Motor neuron (in vitro differentiated cells): ENCODE measurements around the gene ESRRG. TPM values are rescaled to one million over a fixed set of nuclear protein-coding genes. Genes with fewer than 3 reads are reported as not detected.

Source experiments
- ATAC-seq, 8 experiments: fragments of 200-7000 bp; cut with Tn5 transposase; replicated peaks in 6 of 8; 2 replicates each; pipeline ENCODE4 v1.8.0; 2021; ENCODE audit warnings: mild to moderate bottlenecking in 8 of 8, moderate library complexity in 8 of 8
- H3K27ac ChIP-seq, 2 donors: fragments of 250-450 bp; sonication (Bioruptor Pico); 2 replicates each; pipeline ENCODE4 v1.9.0; 2021; ENCODE audit warnings: antibody characterized with exemption in 2 of 2, mild to moderate bottlenecking in 2 of 2, moderate library complexity in 1 of 2
- H3K4me1 ChIP-seq, 2 donors: fragments of 250-450 bp; sonication (Bioruptor Pico); replicated peaks in 1 of 2; 2 replicates each; pipeline ENCODE4 v1.6.1; 2021; ENCODE audit warnings: antibody characterized with exemption in 2 of 2, mild to moderate bottlenecking in 2 of 2, moderate library complexity in 1 of 2
- H3K4me3 ChIP-seq, 5 donors: fragments of 250-450 bp; sonication (Bioruptor Pico); 2 replicates each; pipeline ENCODE4 v1.9.0; 2021; ENCODE audit warnings: antibody characterized with exemption in 5 of 5, mild to moderate bottlenecking in 5 of 5, moderate library complexity in 4 of 5
- WGBS, 10 experiments: fragments of 450-650 bp; shearing (Covaris generic); methylation state at CpG; one replicate each; pipeline ENCODE4 v1.0.0; 2022; 5-methylcytosine and 5-hydroxymethylcytosine counted together
- in situ Hi-C, 9 experiments: fragments of 400-800 bp; cut with MboI; loops; one replicate each; pipeline ENCODE4 v1.15.0; 2021; ENCODE audit warnings: low sequenced_read_pairs in 9 of 9, low pct_unique_long_range_greater_than_20kb in 2 of 9; ENCODE audit not compliant: unreplicated experiment in 9 of 9
- total RNA-seq, 8 experiments: library from RNA; unstranded; fragments of 300-600 nt; gene quantifications; 2 replicates each; pipeline versions ENCODE4 v1.2.3 to v1.2.4, GENCODE V29; 2022

Gene ESRRG
- total RNA-seq, 8 experiments from 2014 or later, result 0.31 to 67.1 (median 32.6) TPM

DNA sequence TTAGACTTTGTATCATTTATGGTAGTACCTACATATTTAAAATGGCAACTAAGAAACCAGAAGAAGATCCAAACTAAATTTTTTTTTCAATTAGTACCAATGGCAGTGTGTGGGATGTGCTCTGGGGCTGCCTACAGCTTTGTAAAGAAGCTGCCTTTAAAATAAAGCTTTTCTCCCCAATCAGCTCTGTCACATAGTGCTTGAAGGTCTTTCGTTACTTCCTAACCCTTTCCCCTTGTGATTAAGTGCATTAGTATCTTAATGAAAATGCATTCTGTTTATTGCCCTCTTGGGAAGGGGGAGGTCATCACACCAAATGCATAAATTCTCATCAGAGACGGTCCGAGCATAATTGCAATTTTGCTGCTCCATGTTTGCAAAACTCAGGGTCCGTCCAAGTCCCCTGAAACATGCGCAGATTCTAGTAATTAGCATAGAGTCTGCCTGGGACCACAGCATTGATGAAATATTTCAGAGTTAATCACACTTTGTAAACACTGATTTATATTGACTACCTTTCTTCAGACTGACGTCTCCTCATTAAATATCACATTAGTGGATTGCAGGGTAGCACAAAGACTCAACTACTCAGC is 71.3 kb downstream of the ESRRG start:
- Histone ChIP-seq H3K27ac (no peak overlapping the region), H3K4me3 (no peak overlapping the region), H3K4me1 (peaks cover 11 to 32% of the 10 kb centered on the region in 2 donors)
- ATAC-seq, result peak in 5 of 8 experiments; percentile 42 to 91 (median 90)
- 8 to 43% (median 33%) methylated on average over 1 to 6 of the region's 6 CpGs; no CpG with 5 or more reads in 1 of the 10 experiments for WGBS, 10 experiments
- in situ Hi-C loops, result no loop called here

DNA sequence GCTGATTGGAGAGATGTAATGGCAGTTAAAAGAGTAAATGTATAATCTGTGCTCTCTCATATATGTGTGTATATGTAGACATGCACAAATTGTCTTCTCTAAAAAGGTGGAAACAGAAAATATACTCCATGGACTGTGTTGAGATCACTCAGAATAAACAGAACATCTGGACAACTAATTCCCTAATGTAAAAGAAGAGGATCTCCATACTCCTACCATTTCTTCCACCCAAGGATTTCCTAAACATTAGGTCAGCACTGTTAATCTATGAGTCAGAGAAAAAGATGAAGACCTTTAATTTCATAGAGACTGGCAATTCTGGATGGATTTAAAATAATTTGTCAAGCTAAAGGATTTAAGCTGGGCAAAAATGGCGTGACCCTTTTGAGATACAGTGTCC is 80.1 kb downstream of the ESRRG start:
- WGBS, 10 experiments, result 0 to 100% (median 51%) methylated on average over 1 of the region's 1 CpG; no CpG with 5 or more reads in 4 of the 10 experiments
- peak in 3 of 8 experiments; percentile 35 to 95 (median 43) for ATAC-seq
- in situ Hi-C loops, result no loop called here

DNA sequence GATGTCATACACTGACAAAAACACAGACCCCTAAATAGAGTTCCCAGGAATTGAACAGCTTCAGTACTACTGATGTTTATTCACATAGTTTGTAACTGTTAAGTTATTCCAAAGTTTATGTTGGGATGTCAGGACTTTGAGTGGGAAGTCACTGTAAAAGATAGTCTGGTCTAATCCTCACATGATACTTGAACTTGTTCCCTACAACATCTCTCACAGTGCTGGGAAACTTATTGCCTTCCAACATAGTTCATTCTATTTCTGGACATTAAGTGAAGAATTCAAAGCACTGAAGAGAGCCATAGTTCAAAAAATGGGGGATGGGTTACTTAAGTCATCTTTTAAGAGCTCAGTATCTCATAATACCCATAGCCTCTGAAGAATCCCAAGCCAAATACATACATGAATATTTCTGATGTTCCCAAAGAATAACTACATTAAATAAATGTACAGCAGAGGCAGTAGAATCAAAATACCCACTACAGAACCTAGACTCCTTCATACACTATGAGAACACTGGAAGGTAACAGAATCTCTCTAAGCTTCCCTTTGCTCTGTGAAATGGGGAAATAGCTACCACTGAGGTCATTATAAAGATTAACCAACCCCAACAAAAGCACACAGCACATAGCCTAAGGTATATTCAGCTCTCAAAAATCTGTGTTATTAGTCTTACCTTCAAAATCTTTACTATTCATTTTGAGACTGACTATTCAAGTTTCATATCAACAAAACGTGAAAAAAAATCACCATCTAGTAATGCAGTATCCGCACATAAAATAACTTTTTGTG is 81.4 kb downstream of the ESRRG start:
- H3K4me1 ChIP-seq, result peaks cover 5% of the 10 kb centered on the region in 2 donors
- in situ Hi-C loops, result no loop called here
- H3K4me3 ChIP-seq, result no peak overlapping the region
- H3K27ac ChIP-seq, result no peak overlapping the region
- ATAC-seq, result no peak
- WGBS, 10 experiments, result 0 to 100% (median 83%) methylated on average over 1 to 2 of the region's 2 CpGs; no CpG with 5 or more reads in 2 of the 10 experiments

More for the DNA sequence above, 80.1 kb downstream of the ESRRG start:
- Histone ChIP-seq H3K4me3 (no peak overlapping the region), H3K27ac (no peak overlapping the region), H3K4me1 (no peaks in the 10 kb centered on the region)

DNA sequence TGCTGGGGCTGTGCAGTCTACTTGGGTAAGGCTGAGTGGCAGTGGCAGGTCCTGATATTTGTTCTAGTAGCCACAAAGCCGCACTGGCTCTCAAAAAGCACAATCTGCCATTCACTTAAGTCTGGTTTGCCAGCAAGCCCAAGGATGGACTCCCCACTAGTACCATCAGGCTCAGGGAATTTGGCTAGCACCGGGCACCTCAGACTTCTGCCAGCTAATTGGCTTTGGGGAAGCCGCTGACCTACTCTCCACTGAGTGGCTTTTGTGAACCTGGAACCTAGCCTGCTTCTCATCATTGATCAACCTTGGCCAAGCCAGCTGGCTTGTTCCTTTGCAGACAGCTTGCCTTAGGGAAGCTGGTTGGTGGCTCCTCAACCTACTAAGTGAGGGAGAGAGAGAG is 83.1 kb downstream of the ESRRG start:
- Histone ChIP-seq H3K27ac (no peak overlapping the region), H3K4me1 (peaks cover 10 to 15% of the 10 kb centered on the region in 2 donors), H3K4me3 (no peak overlapping the region)
- 0 to 100% (median 86%) methylated on average over 1 to 3 of the region's 3 CpGs; no CpG with 5 or more reads in 2 of the 10 experiments for WGBS, 10 experiments
- in situ Hi-C loops, result no loop called here
- ATAC-seq, result no peak

DNA sequence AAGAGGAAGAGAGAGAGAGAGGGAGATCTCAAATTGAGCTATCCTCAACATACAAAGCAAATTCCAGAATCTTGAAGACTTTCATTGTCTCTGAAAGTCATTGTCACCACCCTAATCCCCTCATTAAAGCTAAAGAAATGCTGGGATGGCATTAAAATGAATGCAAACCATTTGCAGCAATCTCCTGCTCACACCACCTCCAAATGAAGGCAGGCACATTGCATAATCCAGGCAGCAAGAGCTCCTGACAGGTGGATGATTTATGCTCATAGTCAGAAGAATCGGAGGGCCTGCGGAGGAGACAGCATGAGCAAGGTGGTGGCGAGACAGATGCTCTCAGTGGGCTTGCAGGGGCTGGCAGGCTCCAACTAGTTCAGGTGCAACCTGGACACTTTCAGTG is 90.2 kb downstream of the ESRRG start:
- no peak overlapping the region for H3K27ac ChIP-seq
- no peak overlapping the region for H3K4me3 ChIP-seq
- in situ Hi-C loops, result no loop called here
- WGBS, 10 experiments, result 7 to 40% (median 17%) methylated on average over 1 to 3 of the region's 3 CpGs; no CpG with 5 or more reads in 1 of the 10 experiments
- H3K4me1 ChIP-seq, result peaks cover 38 to 54% of the 10 kb centered on the region in 2 donors
- ATAC-seq, result peak in 5 of 8 experiments; percentile 84 to 98 (median 97)

GRCh38 chr1:216630532-216630931 is 92.7 kb downstream of the ESRRG start:
- ATAC-seq, result peak in 4 of 8 experiments; percentile 12 to 61 (median 52)
- Histone ChIP-seq H3K27ac (no peak overlapping the region), H3K4me1 (peaks cover 27 to 40% of the 10 kb centered on the region in 2 donors), H3K4me3 (no peak overlapping the region)
- WGBS, 10 experiments, result 0 to 53% (median 22%) methylated on average over 1 to 2 of the region's 2 CpGs; no CpG with 5 or more reads in 2 of the 10 experiments
- in situ Hi-C loops, result no loop called here

DNA sequence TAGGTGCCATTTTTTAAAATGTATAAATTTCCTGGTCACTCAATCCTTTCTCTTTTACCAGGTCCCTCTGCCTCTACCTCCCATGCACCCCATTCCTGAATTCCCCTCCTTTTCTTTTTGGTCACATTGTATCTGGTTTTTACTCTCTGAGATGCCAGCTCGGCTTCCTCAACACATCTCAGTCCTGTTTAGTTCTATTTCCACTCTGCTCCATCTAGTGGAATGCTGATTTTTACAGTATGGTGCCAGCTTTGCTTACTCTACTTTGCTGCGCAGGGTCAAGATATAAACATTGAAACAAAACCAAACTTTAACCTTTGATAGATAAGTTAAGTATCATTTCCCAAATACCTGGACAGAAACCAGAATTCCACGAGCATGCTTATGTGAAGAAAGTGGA is 96.0 kb downstream of the ESRRG start:
- 10 to 100% (median 76%) methylated on average over 1 to 3 of the region's 3 CpGs for WGBS, 10 experiments
- Histone ChIP-seq H3K27ac (no peak overlapping the region), H3K4me3 (no peak overlapping the region), H3K4me1 (peaks cover 16 to 18% of the 10 kb centered on the region in 2 donors)
- in situ Hi-C loops, result no loop called here
- no peak for ATAC-seq

DNA sequence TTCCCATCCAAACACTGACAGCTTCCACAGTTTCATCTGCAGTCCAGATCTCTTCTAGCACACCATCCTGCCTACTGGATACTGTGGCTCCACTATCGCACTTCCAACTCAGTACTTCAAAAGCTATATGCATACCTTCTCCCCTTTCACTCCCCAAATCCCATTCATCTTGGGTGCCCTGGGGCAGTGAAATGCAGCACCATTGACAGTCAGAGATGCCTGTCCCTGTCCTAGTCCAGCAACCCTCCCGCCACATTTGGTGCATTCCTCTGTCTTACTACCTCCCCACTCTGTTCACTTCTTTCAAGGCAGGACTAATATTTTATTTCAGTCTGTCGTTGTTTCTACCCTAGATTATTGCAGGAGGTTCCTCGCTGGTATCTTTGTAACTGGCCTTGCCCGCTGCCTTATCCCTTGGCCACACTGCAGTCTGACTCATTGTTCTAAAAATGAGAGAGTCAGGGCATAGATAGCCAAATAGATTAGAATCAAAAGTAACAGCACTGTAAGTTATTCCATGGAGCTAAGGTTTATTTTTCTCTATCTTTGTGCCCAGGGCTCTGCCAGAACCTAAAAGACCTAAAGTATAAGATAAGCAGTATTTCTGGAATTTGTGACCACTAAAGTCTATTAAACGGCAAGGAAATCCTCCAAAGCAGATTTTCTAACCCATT is 96.7 kb downstream of the ESRRG start:
- Histone ChIP-seq H3K4me1 (peaks cover 15 to 18% of the 10 kb centered on the region in 2 donors), H3K4me3 (no peak overlapping the region), H3K27ac (no peak overlapping the region)
- in situ Hi-C loops, result no loop called here
- WGBS, 10 experiments, result 27 to 100% (median 94%) methylated on average over 2 to 6 of the region's 6 CpGs
- no peak for ATAC-seq

DNA sequence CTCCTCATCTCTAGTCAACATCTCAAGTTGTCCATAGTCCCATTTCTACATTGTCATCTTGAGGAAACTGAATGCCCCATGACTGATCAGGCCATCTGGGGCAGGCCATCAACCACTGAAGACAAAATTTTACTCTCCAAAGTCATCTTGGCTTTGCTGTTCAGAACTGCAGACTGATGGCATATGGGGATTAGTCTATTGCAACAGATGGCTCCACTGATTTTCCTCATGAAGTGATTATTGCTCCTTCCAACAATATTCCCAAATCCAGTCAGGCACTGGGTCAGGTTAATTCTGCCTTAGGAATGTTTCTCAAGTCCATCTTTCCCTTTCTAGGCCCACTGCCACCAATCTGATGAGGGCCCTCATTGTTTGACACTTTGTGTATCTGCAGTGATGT is 101.7 kb downstream of the ESRRG start:
- Histone ChIP-seq H3K4me1 (peaks cover 11 to 26% of the 10 kb centered on the region in 2 donors), H3K27ac (no peak overlapping the region), H3K4me3 (no peak overlapping the region)
- no peak for ATAC-seq
- in situ Hi-C loops, result no loop called here

DNA sequence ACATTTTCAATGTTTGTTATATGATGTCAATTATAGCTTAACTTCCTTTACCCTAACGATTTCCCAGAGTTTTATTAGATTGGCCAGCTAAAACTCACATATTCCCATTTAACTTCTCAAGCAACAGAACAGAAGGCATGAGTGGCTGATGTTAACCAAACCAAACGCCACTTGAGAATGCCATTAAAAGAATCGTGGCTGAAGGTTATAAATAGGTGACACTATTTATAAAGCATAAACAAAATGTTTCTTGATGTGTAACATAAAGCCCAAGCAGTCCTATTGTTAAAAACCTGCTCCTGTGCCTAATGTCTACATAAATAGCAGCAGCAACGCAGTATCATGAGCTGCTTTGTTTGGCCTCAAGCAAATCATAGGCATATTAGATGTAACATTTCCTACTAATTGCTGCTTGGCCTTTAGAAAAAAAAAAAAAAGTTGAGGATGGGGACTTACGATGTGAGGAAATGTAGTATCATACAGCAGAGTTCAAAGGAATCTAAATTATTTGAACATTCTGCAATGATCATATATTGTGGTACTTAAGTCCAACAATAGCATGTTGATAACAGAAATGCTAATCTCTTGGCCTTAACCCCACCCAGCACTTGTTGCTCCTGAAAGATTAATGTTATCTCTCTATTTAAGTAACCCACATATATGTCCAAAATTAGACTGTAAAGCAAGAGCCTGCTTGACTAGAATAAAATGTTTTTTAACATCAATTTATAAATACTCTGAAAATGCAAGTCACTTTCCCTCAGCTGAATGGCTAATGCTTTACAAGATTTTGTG is 106.0 kb downstream of the ESRRG start:
- H3K4me1 ChIP-seq, result peaks cover 30 to 55% of the 10 kb centered on the region in 2 donors
- 8 to 84% (median 68%) methylated on average over 1 to 5 of the region's 5 CpGs for WGBS, 10 experiments
- no peak overlapping the region for H3K27ac ChIP-seq
- H3K4me3 ChIP-seq, result no peak overlapping the region
- no peak for ATAC-seq
- in situ Hi-C loops, result no loop called here

GRCh38 chr1:216616425-216616824 is 106.8 kb downstream of the ESRRG start:
- H3K4me1 ChIP-seq, result peaks cover 30 to 55% of the 10 kb centered on the region in 2 donors
- WGBS, 10 experiments, result 20 to 100% (median 82%) methylated on average over 2 to 4 of the region's 4 CpGs
- ATAC-seq, result no peak
- H3K27ac ChIP-seq, result no peak overlapping the region
- in situ Hi-C loops, result no loop called here
- H3K4me3 ChIP-seq, result no peak overlapping the region

DNA sequence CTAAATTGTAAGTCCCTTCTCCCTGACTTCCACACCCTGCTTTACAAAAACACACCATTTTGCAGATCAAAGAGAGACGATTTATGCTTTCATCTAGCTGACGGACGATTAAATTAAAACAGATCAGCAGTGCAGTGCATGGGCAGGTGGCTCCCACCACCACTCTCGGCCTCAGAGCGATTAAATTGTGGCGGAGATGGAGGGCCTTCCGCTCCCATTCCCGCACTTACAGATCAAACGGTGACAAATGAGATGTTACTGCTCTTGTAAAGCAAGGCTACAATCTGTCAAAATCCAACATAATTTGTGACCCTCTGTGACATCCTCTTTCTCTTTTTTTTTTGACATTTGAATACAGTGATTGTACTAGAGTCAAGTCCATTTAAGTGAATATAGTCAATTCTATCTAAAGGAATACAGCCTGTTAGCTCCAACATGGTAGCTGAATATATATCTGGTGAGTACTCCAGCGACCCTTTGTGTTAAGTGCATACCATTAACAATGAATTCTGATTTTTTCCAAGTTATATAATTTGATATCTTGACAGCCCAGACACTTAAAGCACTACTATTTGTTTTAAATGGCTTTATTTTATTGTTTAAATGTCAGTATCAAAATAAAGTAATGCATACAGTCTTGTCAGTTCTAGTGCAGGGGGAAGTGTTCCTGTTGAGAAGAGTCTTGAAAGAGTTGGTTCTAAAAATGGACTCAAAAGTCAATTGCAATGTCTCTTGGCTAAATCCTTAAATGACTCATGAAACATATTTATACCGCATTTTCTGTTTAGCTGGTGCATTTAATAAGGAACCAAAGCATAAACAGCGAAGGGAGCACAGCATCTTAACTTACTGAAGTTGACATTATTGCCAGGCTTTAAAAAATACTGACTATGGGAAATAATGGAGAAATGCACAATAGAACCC is 109.0 kb downstream of the ESRRG start:
- 14 to 67% (median 38%) methylated on average over 5 to 12 of the region's 12 CpGs for WGBS, 10 experiments
- peak overlapping the region in 1 of 2 donors; percentile 1 for H3K27ac ChIP-seq
- H3K4me1 ChIP-seq, result peaks cover 30 to 54% of the 10 kb centered on the region in 2 donors
- in situ Hi-C loops, result no loop called here
- no peak overlapping the region for H3K4me3 ChIP-seq
- ATAC-seq, result peak in 5 of 8 experiments; percentile 94 to 99 (median 97)
